22Rv1 (cell line): ENCODE data around the gene EFCAB12.

Source experiments
- CTCF ChIP-seq: fragments of 450-650 bp; IDR thresholded peaks from 2 replicates; pipeline ENCODE4 v1.5.1; 2017; ENCODE audit warnings: mild to moderate bottlenecking
- ZFX ChIP-seq: fragments of 450-650 bp; IDR thresholded peaks from 2 replicates; pipeline ENCODE4 v1.6.1; 2017; ENCODE audit warnings: antibody characterized with exemption, borderline replicate concordance

GRCh38 chr3:129402616-129403015 is 25.8 kb downstream of the EFCAB12 start:
- TF ChIP-seq CTCF (no peak), ZFX (no peak)
